Bronchial epithelial cell (primary cell): Measurements from ENCODE around the gene ACOT8. TPM values are rescaled to one million over a fixed set of nuclear protein-coding genes. Genes with fewer than 3 reads are reported as not detected.
A peak's percentile ranks its signal among the peaks of the same experiment; 100 is the strongest.
"Not testable (repeated sequence)": the region's sequence is repeated elsewhere in the genome, so short reads cannot be mapped to it uniquely, and the experiment has no call there.

Source experiments
- DNase-seq: peaks from one replicate; pipeline ENCODE4 v3.0.0-alpha.2; 2010; ENCODE audit warnings: low read depth
- FAIRE-seq: peaks from 2 replicates; lab custom pipeline; 2011; peaks lifted over from hg19 to GRCh38; lab: Jason Lieb, UNC
- H3K27me3 ChIP-seq: 2 replicates; pipeline ENCODE4 v1.5.1; 2011; ENCODE audit warnings: low read length; ENCODE audit not compliant: control insufficient read depth, insufficient read depth
- H3K36me3 ChIP-seq: 2 replicates; pipeline ENCODE4 v1.5.1; 2011; ENCODE audit warnings: low read length; ENCODE audit not compliant: control insufficient read depth, insufficient read depth
- H3K4me3 ChIP-seq: 2 replicates; pipeline ENCODE4 v1.5.1; 2011; ENCODE audit warnings: mild to moderate bottlenecking, low read depth, low read length, control low read depth
- CTCF ChIP-seq: IDR thresholded peaks from 2 replicates; pipeline ENCODE4 v1.5.1; 2011; ENCODE audit warnings: mild to moderate bottlenecking, moderate library complexity, low read length, control low read depth, inconsistent platforms; ENCODE audit not compliant: insufficient read depth, severe bottlenecking
- total RNA-seq: library from RNA; depleted of rRNA; stranded (reverse); fragments of >200 nt; gene quantifications from 2 replicates; pipeline ENCODE4 v1.2.1, GENCODE V29; 2014

The ACOT8 gene
- total RNA-seq, 1 donor from 2014 or later, result 31.1 TPM

- peak within 1 kb of the TSS; percentile 56 for H3K4me3 ChIP-seq
- H3K27me3 ChIP-seq, result no peaks in the 10 kb centered on the region
- peaks cover 8% of the 10 kb centered on the region for H3K36me3 ChIP-seq
- peak; percentile 52 for FAIRE-seq
- DNase-seq, result peak; percentile 99
- TF ChIP-seq CTCF, result no peak
These were observed 44.8 kb downstream of the ACOT8 start, which contains the start of gene UBE2C for GRCh38 chr20:45812157-45813005. UBE2C (plus strand) TSS chr20:45812644; CDS start chr20:45812696, 52 bp downstream.

GRCh38 chr20:45810191-45810970, 46.8 kb downstream of the ACOT8 start:
- Histone ChIP-seq H3K36me3 (peaks cover 12% of the 10 kb centered on the region), H3K27me3 (no peaks in the 10 kb centered on the region), H3K4me3 (no peak overlapping the region)
- no peak for DNase-seq
- TF ChIP-seq CTCF, result no peak
- FAIRE-seq, result no peak

- H3K4me3 ChIP-seq, result no peak overlapping the region
- no peaks in the 10 kb centered on the region for H3K27me3 ChIP-seq
- no peak for DNase-seq
- TF ChIP-seq CTCF, result no peak
- H3K36me3 ChIP-seq, result peaks cover 30% of the 10 kb centered on the region
- FAIRE-seq, result no peak
These were observed 55.3 kb downstream of the ACOT8 start for GRCh38 chr20:45801851-45802250.

GRCh38 chr20:45798935-45799642, 58.1 kb downstream of the ACOT8 start:
- no peak overlapping the region for H3K4me3 ChIP-seq
- FAIRE-seq, result no peak
- DNase-seq, result peak; percentile 48
- peak; percentile 95 for TF ChIP-seq CTCF
- peaks cover 27% of the 10 kb centered on the region for H3K36me3 ChIP-seq
- H3K27me3 ChIP-seq, result no peaks in the 10 kb centered on the region

- not testable (repeated sequence) for FAIRE-seq, H3K27me3 ChIP-seq, H3K4me3 ChIP-seq, DNase-seq
- peaks cover 25% of the 10 kb centered on the region for H3K36me3 ChIP-seq
These were observed 59.2 kb downstream of the ACOT8 start for GRCh38 chr20:45797955-45798354.

- peaks cover 22% of the 10 kb centered on the region for H3K36me3 ChIP-seq
- H3K27me3 ChIP-seq, FAIRE-seq, DNase-seq, H3K4me3 ChIP-seq: not testable (repeated sequence)
These were observed 59.7 kb downstream of the ACOT8 start for GRCh38 chr20:45797510-45797909.
